GM23248 (cell line): Measurements from ENCODE around the gene EPHB6. TPM values are rescaled to one million over a fixed set of nuclear protein-coding genes. Genes with fewer than 3 reads are reported as not detected.

Experiments
- DNase-seq: peaks from one replicate; pipeline ENCODE4 v3.0.0-alpha.2; 2015
- H2AFZ ChIP-seq: fragments of 200-600 bp; sonication (generic); 2 replicates; pipeline ENCODE4 v1.6.1; 2016; ENCODE audit warnings: antibody characterized with exemption
- H3F3A ChIP-seq: fragments of 200-600 bp; sonication (generic); 2 replicates; pipeline ENCODE4 v1.6.1; 2016; ENCODE audit warnings: mild to moderate bottlenecking, antibody characterized with exemption, mixed run types; ENCODE audit not compliant: insufficient read depth
- H3K27ac ChIP-seq: fragments of 200-600 bp; sonication (generic); 2 replicates; pipeline ENCODE4 v1.5.1; 2016; ENCODE audit warnings: mild to moderate bottlenecking
- H3K27me3 ChIP-seq: fragments of 200-600 bp; sonication (generic); replicated peaks from 2 replicates; pipeline ENCODE4 v1.6.1; 2016; ENCODE audit warnings: mild to moderate bottlenecking; ENCODE audit not compliant: insufficient read depth
- H3K36me3 ChIP-seq: fragments of 200-600 bp; sonication (generic); 2 replicates; pipeline ENCODE4 v1.6.1; 2016; ENCODE audit warnings: low read depth, mild to moderate bottlenecking
- H3K4me1 ChIP-seq: fragments of 200-600 bp; sonication (generic); 2 replicates; pipeline ENCODE4 v1.6.1; 2016; ENCODE audit warnings: mild to moderate bottlenecking; ENCODE audit not compliant: insufficient read depth
- H3K4me2 ChIP-seq: fragments of 200-600 bp; sonication (generic); one replicate; pipeline ENCODE4 v1.6.1; 2016; ENCODE audit warnings: mild to moderate bottlenecking; ENCODE audit not compliant: unreplicated experiment
- H3K4me3 ChIP-seq: fragments of 200-600 bp; sonication (generic); 2 replicates; pipeline ENCODE4 v1.5.1; 2016; ENCODE audit warnings: mild to moderate bottlenecking
- H3K79me2 ChIP-seq: fragments of 200-600 bp; sonication (generic); 2 replicates; pipeline ENCODE4 v1.6.1; 2016; ENCODE audit warnings: mild to moderate bottlenecking; ENCODE audit not compliant: insufficient read depth
- H3K9ac ChIP-seq: fragments of 200-600 bp; sonication (generic); 2 replicates; pipeline ENCODE4 v1.6.1; 2016; ENCODE audit warnings: mild to moderate bottlenecking
- H3K9me2 ChIP-seq: fragments of 200-600 bp; sonication (generic); 2 replicates; pipeline ENCODE4 v1.6.1; 2016; ENCODE audit warnings: mixed run types, mild to moderate bottlenecking, moderate library complexity; ENCODE audit not compliant: insufficient read depth
- H3K9me3 ChIP-seq: fragments of 200-600 bp; sonication (generic); one replicate; pipeline ENCODE4 v1.6.1; 2017; ENCODE audit warnings: low read depth
- H4K20me1 ChIP-seq: fragments of 200-600 bp; sonication (generic); 2 replicates; pipeline ENCODE4 v1.6.0; 2016; ENCODE audit not compliant: insufficient read depth
- EZH2 ChIP-seq: fragments of 200-600 bp; sonication (generic); IDR thresholded peaks from 2 replicates; pipeline ENCODE4 v1.6.1; 2018; ENCODE audit warnings: antibody characterized with exemption, mild to moderate bottlenecking; ENCODE audit not compliant: insufficient read depth, poor library complexity, severe bottlenecking
- EZH2phosphoT487 ChIP-seq: fragments of 200-600 bp; sonication (generic); IDR thresholded peaks from 2 replicates; pipeline ENCODE4 v1.6.1; 2018; ENCODE audit warnings: antibody characterized with exemption, moderate library complexity, mild to moderate bottlenecking, low read depth; ENCODE audit not compliant: insufficient read depth
- WGBS, 2 experiments: methylation state at CpG; one replicate each; pipeline ENCODE4 v1.1.6; 2015 to 2017; ENCODE audit warnings: low lambda C conversion rate in 2 of 2, low coverage in 1 of 2; ENCODE audit errors: missing lambda C conversion rate in 2 of 2; 5-methylcytosine and 5-hydroxymethylcytosine counted together
- in situ Hi-C: fragments of 300-500 bp; cut with MboI; formaldehyde crosslinking; loops from 2 replicates; pipeline ENCODE4 v1.15.0; 2020
- polyA plus RNA-seq: library from polyadenylated mRNA; unstranded; fragments of >200 nt; fragmentation: Nextera tagmentation; extraction: Ambion mirVana; gene quantifications from 2 replicates; pipeline ENCODE4 v1.2.1, GENCODE V29; 2016
- total RNA-seq: library from RNA; depleted of rRNA; stranded (reverse); fragments of >200 nt; shearing (Covaris generic); gene quantifications from 2 replicates; pipeline ENCODE4 v1.2.3, GENCODE V29; 2014

The EPHB6 gene
- total and polyA plus RNA-seq, 2 experiments from 2014 or later: 0.11 to 1.2 TPM

DNA sequence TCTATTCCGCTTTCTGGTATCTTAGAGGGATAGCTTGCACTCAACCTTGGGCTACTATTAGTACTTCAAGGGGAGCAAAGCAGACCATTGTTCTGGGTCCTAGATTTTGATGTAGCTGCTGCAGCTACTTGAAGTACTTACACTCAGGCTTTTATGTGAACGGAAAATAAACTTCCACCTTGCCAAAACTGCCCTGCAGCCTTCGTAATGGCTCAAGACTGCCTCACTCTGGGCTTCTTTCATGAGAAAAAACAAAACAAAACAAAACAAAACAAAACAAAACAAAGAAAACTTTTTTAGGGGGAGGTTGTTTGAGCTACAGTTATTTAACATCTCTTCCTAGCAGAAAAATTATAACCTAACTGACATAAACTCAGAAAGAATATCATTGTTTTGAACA, 19.4 kb upstream of the EPHB6 start:
- Histone ChIP-seq H3F3A (no peaks in the 10 kb centered on the region), H3K9ac (no peak overlapping the region), H3K9me3 (no peaks in the 10 kb centered on the region), H4K20me1 (no peaks in the 10 kb centered on the region), H3K27me3 (peaks cover 4% of the 10 kb centered on the region; the same call in 1 of the 2 replicates), H3K36me3 (no peaks in the 10 kb centered on the region), H3K4me3 (no peak overlapping the region), H3K27ac (no peak overlapping the region), H3K4me1 (no peaks in the 10 kb centered on the region), H2AFZ (no peak overlapping the region), H3K79me2 (no peaks in the 10 kb centered on the region), H3K9me2 (no peaks in the 10 kb centered on the region), H3K4me2 (no peak overlapping the region)
- in situ Hi-C loops: no loop called here
- TF ChIP-seq EZH2 (no peak), EZH2phosphoT487 (no peak)
- 28 to 31% methylated on average over 3 of the region's 3 CpGs for WGBS, 2 experiments
- no peak for DNase-seq

DNA sequence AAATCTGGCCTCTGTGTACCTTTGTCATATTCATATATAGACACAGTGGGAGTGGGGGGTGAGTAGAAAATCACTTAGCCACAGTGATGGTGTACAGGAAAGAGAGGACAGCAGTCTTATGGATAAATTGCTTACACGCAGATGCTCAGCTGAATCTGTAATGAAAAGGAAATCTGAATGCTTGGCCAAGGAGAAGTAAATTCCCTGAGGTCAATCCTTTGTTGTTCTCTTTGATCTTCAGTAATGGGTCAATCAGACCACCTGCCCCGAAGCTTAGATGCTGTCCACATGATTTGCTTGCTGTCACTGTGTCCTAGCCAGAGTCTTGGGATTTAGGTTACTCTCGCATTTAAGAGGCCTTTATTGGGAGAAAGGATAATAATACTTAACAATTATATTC, 18.4 kb upstream of the EPHB6 start:
- 13 to 29% methylated on average over 3 of the region's 3 CpGs for WGBS, 2 experiments
- H3K27ac ChIP-seq: no peak overlapping the region
- H3K9me2 ChIP-seq: no peaks in the 10 kb centered on the region
- H3K27me3 ChIP-seq: peaks cover 4% of the 10 kb centered on the region; the same call in 1 of the 2 replicates
- no peaks in the 10 kb centered on the region for H3K36me3 ChIP-seq
- no peak overlapping the region for H3K4me3 ChIP-seq
- no peak overlapping the region for H2AFZ ChIP-seq
- TF ChIP-seq EZH2 (no peak), EZH2phosphoT487 (no peak)
- DNase-seq: no peak
- no peaks in the 10 kb centered on the region for H3K79me2 ChIP-seq
- no peaks in the 10 kb centered on the region for H3K4me1 ChIP-seq
- H4K20me1 ChIP-seq: no peaks in the 10 kb centered on the region
- H3F3A ChIP-seq: no peaks in the 10 kb centered on the region
- no peaks in the 10 kb centered on the region for H3K9me3 ChIP-seq
- H3K4me2 ChIP-seq: no peak overlapping the region
- in situ Hi-C loops: no loop called here
- H3K9ac ChIP-seq: no peak overlapping the region

DNA sequence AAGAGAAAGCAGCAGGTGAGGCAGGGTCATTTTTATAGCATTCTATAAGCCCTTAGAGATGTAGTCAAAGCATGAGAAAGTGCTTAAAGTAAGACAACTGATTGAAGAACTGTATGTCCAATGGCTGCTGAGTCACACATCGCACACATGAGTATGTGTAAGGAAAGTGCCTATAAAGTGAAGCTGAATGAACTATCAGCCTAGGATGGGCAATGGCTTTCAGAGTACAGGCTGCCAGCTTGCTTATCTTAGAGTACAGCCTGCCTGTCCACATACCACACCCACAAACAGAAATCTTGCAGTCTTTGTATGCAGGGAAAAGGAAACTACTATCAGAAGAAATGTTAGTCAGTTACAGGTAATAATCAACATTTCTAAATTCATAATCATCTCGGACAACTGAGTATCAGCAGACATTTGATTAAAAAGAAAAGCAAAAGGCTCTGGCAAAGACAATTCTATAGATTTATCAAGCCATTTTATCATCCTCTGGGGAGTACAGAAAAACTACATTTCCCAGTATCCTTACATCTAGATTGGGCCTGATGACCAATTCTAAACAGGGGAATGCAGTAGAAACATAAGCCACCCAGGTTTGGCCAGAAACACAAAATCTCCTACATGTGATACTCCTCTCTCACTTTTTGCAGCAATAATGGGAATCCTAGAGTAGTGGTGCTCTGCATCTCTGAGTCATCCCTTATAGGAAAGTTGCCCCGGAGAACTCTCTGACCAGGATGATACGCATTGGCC, 16.2 kb upstream of the EPHB6 start:
- no peaks in the 10 kb centered on the region for H4K20me1 ChIP-seq
- no peak overlapping the region for H2AFZ ChIP-seq
- no peak overlapping the region for H3K4me3 ChIP-seq
- DNase-seq: no peak
- no peak overlapping the region for H3K4me2 ChIP-seq
- H3K9me3 ChIP-seq: no peaks in the 10 kb centered on the region
- H3K9me2 ChIP-seq: no peaks in the 10 kb centered on the region
- in situ Hi-C loops: no loop called here
- H3K27ac ChIP-seq: no peak overlapping the region
- TF ChIP-seq EZH2phosphoT487 (no peak), EZH2 (no peak)
- no peaks in the 10 kb centered on the region for H3K27me3 ChIP-seq
- 72 to 75% methylated on average over 4 of the region's 4 CpGs for WGBS, 2 experiments
- no peak overlapping the region for H3K9ac ChIP-seq
- no peaks in the 10 kb centered on the region for H3K4me1 ChIP-seq
- no peaks in the 10 kb centered on the region for H3K79me2 ChIP-seq
- no peaks in the 10 kb centered on the region for H3F3A ChIP-seq
- no peaks in the 10 kb centered on the region for H3K36me3 ChIP-seq

DNA sequence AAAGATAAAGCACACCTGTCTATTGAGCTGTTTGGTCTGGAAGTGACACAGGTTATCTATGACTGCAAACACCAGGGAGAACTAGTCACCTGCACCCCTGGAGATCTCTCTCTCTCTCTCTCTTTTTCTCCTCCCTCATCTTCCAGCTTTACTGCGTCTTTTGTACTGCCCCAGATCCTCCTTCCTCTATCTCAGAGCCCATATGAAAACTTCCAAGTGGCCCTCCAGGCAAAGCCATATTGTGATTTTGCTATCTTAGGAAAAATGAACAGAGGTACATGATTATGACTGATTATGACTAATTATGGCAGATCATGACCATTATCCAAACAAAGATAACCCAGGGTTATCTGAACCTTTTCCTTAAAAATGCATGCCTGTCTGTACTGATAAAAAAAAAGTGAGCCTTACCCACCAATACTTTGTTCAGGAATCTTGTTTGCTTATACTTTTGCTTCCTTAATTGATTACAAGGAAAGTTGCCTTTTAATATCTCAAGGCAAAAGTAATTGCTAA, 12.6 kb upstream of the EPHB6 start:
- TF ChIP-seq EZH2phosphoT487 (no peak), EZH2 (no peak)
- H4K20me1 ChIP-seq: no peaks in the 10 kb centered on the region

More for the DNA sequence above, 12.6 kb upstream of the EPHB6 start:
- in situ Hi-C loops: no loop called here
- Histone ChIP-seq H3K4me2 (no peak overlapping the region), H3K27ac (no peak overlapping the region), H3K9me2 (no peaks in the 10 kb centered on the region), H2AFZ (no peak overlapping the region), H3K9ac (no peak overlapping the region), H3K36me3 (no peaks in the 10 kb centered on the region), H3K4me1 (no peaks in the 10 kb centered on the region), H3F3A (no peaks in the 10 kb centered on the region), H3K27me3 (no peaks in the 10 kb centered on the region), H3K79me2 (no peaks in the 10 kb centered on the region), H3K4me3 (no peak overlapping the region), H3K9me3 (no peaks in the 10 kb centered on the region)
- no peak for DNase-seq
- WGBS, 2 experiments: 42 to 69% methylated on average over 1 of the region's 1 CpG
